NCI-H1048 (cell line): ENCODE results near the gene FARP1.
A peak's percentile ranks its signal among the peaks of the same experiment; 100 is the strongest.

ENCODE experiments used
- DNase-seq: peaks from one replicate; lab custom pipeline; 2025; lab: John Stamatoyannopoulos, UW

The FARP1 gene

DNA sequence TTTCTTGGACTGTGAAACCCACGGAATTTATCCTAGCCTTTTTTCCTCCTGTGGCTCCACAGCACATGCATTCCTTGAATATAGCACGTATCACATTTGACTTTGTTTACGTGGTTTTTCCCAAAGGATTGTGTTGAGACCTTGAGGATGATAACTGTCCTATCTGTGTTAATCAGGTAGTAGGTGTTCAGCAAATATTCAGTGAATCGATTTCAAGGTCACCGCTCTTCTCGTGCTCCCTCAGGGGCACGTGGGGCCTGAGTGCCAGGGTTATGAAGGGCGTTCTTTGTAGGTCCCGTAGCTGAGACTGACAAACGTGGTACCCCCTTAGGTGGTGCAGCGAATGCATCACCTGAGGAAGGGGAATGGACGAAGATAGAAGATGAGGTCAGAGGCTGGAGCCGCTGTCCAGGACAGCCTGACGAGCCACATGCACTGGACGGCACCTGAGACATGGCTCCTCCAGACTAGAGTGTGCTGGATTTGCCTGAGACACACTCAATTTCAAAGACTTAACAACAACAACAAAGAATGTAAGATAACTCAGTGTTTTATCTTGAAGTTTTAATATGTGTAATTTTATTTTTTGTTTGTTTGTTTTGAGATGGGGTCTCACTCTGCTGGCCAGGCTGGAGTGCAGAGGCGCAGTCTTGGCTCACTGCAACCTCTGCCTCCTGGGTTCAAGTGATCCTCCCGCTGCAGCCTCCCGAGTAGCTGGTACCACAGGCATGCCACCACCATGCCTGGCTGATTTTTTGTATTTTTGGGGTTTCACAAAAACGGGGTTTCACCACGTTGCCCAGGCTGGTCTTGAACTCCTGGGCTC is 165.4 kb downstream of the FARP1 start:
- no peak for DNase-seq

DNA sequence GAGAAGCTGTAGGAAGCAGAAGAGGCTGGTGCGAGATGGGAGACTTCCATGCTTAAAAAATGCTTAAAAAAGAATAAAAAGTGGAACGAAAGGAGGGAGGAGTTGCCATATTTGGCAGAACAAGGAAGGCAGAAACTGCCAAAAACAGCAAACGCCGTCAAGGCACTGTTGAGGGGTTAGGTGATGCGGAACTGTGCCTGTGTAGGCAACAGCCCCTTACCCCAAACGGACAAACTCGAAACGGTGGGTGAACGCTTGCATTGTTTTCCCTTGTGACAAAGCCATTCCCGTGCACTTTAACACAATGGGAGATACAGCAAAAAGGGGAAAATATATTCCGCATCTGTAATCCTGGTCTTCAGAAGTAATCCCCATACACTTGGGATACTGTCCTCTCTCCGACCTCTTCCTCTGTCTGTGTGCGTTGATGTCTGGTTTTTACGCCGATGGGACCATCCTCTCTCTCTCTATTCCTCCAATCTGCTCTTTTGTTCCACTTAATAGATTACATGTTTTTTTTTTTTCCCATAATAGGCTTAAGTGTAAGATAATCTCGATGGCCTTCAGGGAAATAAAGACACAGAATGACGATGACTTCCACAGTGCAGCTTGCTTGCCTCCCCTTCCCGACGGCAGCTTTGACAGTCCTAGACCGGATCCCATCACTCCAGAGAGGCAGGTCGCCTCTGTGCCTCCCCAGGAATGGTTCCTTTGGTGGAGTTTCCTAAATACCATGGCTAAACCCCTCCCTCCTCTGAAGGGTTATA is 166.9 kb downstream of the FARP1 start:
- DNase-seq = no peak

DNA sequence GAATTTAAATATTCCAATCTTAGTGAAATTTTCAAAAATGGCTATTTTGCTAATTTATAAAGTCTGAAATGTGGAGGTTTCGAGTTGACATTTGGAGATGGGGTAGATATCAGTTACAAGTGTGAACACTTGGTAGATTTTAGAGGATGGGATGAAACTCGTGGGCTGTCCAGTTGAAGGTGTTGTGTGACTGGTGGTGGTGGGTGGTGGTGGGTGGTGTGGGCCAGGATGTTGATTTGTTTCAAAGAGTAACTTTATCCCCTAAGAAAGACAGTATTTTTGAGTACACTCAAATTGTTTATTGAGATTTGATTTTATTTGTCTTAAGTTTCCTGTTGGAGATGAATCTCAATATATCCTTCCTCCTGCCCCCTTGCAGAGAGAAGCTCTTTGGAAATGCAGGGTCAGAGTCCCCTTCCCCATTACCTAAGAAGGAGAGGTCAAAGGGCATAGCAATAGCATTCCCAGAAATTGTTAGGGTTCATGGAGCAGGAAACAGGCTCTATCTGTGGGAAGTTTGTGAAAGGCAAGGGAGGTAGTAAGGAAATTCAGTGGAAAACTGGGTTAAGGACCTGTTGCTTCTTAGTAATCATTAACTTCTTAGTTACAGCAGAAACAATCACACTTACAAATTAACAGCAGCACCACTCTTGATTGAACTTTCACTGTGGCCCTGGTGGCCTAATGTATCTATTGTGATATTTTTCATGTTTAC is 167.7 kb downstream of the FARP1 start:
- no peak for DNase-seq

DNA sequence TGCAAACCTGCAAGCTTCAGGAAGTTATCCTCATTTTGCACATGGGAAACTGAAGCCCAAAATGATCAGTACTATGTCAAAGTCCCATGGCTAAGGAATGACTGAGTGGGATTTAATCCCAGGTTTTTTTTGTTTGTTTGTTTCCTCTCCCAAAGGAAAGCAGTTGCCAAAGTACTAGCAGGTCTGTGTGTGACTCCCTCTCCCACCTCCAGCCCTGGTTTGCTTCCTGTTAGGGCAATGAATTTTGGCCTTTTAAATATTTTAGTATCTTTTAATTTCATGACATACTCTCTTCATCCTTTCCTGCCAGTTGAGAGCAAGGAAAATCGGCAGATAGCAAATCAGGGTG is 168.3 kb downstream of the FARP1 start:
- no peak for DNase-seq

DNA sequence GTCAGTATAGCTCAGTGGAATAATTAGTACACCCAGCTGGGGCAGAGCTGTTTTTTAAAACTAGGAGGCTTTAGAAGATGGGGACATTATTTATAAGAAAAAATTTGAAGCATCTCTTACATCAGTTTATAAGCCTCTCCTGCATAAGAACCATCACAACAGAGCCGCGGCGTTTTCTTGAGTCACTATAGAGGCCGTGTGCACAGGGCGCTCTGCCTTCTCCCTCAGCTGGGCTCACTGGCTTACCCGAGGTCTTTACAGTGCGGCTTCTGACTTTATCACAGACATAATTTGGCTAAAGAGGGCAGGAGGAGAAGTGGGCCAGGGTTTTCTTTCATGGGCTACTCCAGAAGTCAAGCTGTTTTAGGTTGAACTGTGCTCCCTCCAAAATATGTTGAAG is 169.7 kb downstream of the FARP1 start:
- DNase-seq = no peak

DNA sequence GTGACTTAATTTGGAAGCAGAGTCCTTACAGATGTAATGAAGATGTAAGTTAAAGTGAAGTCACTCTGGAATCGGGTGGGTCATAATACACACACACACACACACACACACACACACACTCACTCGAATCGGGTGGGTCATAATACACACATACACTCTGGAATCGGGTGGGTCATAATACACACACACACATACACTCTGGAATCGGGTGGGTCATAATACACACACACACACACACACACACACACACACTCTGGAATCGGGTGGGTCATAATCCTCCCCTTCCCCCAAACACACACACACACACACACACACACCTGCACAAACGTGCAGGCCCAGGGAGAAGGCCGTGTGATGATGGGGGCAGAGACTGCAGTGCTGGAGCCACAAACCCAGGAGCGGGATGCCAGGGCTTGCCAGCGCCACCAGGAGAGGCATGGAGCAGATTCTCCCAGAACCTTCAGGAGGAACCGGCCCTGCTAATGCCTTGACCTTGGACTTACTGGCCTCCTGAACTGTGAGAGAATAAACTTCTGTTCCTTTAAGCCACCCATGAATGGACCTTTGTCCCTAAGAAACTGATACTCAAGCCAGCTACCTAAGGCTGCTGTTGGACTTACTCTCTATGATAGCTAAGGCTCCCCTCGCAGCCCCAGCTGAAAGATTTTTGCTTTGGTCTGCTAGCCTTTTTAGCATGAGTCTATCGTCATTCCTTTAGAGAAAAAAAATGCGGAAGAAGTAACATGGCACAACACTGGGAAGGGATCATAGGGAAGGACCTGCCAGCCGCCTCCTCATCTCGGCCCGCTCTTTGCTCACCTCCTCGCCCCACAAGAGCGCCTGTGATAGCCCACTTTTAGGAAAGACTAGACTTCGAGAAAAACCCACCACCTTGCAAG is 170.4 kb downstream of the FARP1 start:
- no peak for DNase-seq

DNA sequence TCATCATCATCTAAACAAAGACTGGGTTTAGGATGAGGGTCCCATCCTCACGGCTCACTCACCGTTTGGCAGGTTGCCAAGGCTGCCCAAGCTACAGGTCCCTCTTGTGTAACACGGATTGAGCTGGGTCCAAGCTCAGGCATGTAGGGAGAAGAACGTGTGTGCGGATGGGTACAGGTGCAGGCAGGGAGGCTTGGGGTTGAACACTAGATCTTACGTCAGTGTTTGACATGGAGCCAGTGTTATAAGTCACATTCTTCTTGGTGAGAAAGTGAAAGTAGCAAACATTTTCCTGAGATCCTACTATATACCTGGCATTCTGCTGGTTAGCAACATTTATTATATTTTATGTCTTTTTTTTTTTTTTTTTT is 171.0 kb downstream of the FARP1 start:
- DNase-seq = no peak

DNA sequence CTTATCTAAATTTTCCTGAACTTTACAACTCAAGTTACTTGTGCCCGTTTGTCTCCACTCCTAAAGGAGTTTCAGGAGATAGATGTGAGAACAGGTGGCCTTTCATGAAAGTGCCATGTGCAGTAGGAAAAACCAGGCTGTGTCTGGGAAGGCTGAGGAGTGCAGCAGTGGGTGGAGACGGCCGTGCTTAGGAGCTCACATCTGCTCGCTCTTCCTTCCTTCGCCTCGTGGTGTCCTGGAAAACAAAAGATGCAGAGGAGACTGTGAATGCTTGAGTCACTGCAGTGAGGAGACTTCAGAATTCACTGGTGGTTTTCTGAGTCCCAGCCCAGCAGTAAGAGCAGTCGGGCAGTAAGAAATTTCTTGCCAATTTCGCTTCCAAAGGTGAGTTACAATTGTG is 172.6 kb downstream of the FARP1 start:
- no peak for DNase-seq

DNA sequence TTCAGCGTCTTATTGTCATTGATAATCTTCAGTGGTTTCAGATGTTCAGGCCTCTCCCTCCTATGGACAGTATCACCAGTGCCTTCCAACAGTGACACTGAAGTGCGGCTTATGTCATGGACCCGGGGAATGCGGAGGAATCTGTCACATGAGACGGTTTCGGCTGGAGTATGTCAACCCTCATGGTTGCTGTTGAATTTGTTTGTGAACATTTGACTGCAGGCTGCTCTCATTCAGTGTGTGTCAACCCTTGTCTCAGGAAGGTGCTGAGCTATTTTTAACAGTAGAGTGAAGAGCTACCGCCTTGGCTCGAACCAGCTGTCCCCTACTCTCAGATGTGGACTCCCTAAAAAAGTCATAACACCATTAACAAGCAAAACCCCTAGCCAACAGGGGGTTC is 173.0 kb downstream of the FARP1 start:
- DNase-seq = no peak

DNA sequence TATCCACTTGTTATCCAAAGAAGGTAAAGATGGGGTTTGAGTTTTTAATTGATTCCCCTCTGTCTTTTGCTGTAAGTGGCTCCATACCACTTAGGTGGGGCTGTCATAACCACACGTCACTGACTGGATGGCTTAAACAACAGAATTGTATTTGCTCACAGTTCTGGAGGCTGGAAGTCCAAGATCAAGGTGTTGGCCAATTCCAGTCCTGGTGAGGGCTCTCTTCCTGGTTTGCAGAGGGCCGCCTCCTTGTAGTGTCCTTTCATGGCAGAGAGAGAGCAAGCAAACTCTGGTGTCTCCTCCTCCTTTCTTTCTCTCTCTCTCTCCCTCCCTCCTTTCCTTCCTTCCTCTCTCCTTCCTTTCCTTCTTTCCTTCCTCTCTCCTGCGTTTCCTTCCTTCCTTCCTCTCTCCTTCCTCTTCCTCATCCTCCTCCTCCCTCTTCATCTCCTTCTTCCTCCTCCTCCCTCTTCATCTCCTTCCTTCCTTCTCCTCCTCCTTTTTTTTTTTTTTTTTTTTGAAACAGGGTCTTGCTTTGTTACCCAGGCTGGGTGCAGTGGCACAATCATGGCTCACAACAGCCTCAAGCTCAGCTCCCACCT is 174.8 kb downstream of the FARP1 start:
- DNase-seq = no peak

DNA sequence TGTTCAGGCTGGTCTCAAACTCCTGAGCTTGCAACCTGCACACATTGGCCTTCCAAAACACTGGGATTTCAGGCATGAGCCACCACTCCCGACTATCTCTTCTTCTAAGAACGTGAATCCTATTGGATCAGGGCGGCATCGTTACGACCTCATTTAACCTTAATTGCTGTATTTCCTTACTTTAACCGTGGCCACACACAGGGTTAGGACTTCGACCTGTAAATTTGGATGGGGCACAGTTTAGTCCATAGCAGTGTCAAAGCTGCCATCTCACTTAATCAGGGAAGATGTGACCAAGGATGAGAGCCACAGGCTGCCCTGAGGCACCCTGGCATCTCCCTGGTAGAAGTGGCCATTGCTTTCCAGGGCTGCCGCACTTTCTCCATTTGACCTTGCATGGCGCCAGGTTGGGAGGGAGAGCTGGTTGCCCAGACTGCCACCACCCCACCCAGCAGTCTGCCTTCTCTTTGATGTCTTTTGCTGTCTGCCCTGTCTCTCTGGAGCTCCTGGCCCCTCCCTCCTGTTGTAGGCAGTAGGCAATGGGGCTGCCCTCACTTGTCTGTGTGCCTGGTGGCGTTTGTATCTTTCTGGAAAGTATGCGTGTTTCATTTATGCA is 175.5 kb downstream of the FARP1 start:
- DNase-seq = no peak

DNA sequence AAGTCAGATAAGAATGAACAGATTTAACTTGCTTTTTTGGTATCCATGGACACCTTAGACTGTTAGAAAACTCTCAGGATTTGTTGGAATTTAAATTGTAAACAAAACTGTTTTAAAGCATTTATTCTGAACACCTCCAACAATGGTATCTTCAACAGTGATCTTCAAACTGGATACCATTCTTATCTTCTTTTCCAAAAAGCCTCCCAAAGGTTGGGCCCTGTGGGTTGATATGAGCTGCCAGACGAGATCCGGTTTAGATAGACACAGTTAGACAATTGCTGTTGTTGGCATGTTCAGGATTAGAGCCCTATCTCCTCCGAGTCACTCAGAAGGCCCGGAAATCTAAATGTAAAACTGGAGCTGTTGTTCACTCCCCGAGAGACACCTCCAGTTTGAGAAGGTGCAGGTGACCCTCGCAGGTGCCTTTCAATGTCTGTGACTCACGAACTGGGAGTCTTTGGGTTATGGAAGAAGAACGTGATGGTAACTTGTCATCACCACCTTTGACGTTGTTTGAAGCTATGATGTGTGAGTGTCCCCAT is 177.7 kb downstream of the FARP1 start:
- no peak for DNase-seq

DNA sequence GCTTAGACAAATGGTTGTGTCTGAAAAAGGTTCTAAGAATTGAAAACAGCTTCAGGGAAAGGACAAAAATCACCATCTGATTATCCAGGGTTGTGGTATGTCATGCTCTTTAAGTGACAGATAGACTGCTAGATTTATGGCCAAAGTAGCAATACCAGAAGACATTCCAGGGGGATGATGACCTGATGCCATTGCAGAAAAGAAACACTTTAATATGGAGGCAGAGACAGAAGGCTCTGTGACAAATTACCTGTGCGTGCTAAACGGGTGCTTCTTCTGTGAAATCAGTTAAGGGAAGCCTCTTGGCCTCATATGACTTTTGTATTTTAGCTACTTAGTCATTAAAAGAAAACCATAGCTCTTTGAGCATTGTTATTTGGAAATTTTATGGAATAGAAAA is 178.5 kb downstream of the FARP1 start:
- no peak for DNase-seq

DNA sequence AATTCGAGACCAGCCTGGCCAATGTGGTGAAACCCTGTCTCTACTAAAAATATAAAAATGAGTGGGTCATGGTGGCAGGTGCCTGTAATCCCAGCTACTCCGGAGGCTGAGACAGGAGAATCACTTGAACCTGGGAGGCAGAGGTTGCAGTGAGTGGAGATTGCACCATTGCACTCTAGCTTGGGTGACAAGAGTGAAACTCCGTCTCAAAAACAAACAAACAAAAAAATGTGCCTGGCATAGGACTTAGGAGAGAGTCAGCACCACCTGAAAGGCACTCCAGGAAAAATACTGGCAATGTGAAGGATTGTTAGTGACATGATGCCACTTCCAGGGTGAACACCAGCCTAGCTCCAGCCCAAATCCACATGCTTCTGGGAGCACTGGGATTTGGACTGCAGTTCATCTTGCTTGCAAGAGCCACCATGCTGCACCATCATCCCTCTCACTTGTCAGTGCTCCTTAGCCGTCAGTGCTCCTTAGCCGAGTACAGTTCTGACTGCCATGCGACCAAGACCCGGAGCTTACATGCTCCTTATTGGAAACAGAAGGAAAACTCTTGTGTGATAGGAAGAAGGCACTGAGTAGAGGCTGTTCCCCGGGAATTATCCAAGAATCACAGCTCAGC is 179.3 kb downstream of the FARP1 start:
- DNase-seq = no peak

DNA sequence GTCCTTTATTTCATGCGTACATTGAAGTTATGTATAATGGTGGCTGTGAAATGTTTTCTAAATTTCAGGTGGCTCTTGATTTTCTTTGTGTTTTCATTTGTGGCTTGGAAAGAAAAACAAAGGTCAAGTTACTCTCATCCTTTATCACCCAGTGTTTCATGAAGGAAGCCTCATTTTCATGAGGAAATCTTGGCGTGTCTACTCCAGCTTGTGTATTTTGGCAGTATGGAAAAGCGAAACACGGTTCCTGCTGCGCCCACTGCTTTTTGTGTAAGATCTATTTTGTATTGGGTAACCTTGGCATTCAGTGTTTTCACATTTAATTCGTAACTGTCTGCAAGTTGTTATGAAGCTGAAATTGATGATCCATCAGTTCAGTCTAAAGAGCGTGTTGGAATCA is 181.2 kb downstream of the FARP1 start:
- DNase-seq = no peak

DNA sequence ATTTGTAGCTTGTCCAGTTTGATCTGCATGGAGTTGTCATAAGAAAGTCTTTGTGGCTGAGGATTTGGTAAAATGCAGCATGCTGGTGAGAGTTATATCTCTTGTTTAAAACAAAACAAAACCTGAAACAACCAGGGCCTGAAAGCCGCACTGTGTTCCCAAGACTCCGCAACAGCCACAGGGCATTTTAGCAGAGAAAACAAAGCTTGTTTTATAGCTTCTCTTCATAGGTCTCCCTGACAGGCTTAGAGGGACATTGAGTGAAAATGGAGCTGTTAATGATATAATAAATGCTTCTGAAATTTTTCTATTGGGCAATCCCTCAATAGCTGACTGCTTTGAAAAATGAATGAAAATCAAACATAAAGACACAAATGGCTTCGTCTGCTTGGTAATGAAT is 182.8 kb downstream of the FARP1 start:
- peak; percentile 31 for DNase-seq

DNA sequence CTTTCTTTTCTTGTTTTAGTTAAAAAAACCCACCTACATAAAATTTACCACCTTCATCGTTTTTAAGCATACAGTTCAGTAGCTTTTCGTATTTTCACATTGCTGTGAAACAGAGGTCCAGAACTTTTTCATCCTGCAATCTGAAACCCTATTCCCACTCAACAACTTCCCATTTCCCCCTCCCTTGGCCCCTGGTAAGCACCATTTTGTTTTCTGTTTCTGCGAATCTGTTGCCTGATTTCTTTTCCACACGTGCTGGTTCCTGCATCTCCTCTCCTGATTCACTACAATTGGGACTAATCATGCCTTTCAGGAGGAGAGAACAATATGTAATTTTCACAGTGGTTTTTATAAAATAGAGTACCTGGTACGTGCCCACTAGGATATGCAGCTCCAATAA is 183.4 kb downstream of the FARP1 start:
- DNase-seq = no peak

DNA sequence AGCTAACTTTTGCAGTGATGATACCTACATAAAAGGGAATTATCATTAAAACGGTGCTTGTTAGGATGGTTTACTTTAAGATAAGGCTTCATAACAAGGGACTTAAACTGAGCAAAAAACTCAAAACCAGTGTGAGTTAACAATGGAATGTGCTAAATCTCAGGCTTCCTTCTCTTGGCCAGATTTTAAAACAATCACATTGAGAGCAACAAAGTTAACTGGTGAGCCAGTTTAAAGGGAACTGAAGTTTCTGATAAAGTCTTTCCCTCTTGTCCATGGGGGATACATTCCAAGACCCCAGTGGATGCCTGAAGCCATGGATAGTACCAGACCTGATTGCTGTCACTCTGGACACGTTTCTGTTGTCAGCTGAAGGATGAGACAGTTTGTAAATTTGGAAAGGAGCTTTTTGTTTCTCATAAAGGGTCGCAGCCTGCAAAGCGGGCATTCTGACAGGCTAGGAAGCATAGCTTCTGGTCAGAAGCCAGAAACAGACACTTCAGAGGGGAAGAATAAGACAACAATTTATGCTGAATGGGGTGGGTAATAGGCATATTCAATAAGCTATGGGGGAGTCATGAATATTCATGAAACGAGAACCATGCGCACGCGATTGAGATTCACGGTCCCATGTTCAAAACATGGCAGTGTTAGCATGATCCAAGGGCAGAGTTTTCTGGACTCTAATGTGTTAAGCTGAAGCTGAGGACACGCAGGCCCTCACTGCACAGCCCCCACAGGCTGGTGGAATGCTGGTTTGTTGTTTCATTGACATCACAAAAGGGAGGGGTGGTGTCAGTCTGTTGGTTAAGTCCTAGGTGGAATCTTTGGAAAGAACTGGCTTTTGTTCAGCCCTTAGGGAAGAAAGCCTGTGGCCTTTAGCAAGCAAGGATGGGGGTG is 184.7 kb downstream of the FARP1 start:
- no peak for DNase-seq

DNA sequence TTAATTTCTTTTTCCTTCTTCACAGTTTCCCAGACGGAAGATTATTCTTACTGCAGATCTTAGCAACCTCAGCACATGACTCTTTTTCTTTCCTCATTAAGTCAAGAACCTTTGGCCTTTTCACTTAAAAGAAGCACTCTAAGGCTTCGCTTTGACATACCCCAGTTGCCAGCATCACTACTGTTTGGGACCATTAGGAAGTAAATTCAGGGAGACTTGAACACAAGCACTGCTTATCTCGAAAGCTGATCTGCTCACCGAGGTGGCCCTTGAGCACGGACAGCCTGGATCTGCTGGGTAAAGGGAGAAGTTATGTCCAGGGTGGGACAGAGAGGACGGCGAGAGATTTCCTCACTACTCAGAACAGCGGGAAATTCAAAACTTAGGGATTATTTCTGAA is 185.6 kb downstream of the FARP1 start:
- no peak for DNase-seq
